Hepatocyte (in vitro differentiated cells): ENCODE data around the gene ARCN1. TPM values are rescaled to one million over a fixed set of nuclear protein-coding genes. Genes with fewer than 3 reads are reported as not detected.

ENCODE experiments used
- DNase-seq: peaks from one replicate; pipeline ENCODE4 v3.0.0-alpha.2; 2016; ENCODE audit warnings: low spot score
- H2AFZ ChIP-seq: fragments of 200-600 bp; sonication (generic); 2 replicates; pipeline ENCODE4 v1.6.0; 2016; ENCODE audit warnings: antibody characterized with exemption, mild to moderate bottlenecking
- H3K27ac ChIP-seq: fragments of 200-600 bp; sonication (generic); 2 replicates; pipeline ENCODE4 v1.5.1; 2016; ENCODE audit warnings: mild to moderate bottlenecking
- H3K27me3 ChIP-seq: fragments of 200-600 bp; sonication (generic); 2 replicates; pipeline ENCODE4 v1.6.1; 2016
- H3K36me3 ChIP-seq: fragments of 200-600 bp; sonication (generic); replicated peaks from 2 replicates; pipeline ENCODE4 v1.5.1; 2016; ENCODE audit warnings: low read depth; ENCODE audit not compliant: insufficient read depth
- H3K4me1 ChIP-seq: fragments of 200-600 bp; sonication (generic); 2 replicates; pipeline ENCODE4 v1.5.1; 2016; ENCODE audit warnings: mild to moderate bottlenecking, moderate library complexity; ENCODE audit not compliant: insufficient read depth
- H3K4me2 ChIP-seq: fragments of 200-600 bp; sonication (generic); 2 replicates; pipeline ENCODE4 v1.6.0; 2016
- H3K4me3 ChIP-seq: fragments of 200-600 bp; sonication (generic); 2 replicates; pipeline ENCODE4 v1.5.1; 2016; ENCODE audit warnings: mild to moderate bottlenecking
- H3K79me2 ChIP-seq: fragments of 200-600 bp; sonication (generic); 2 replicates; pipeline ENCODE4 v1.6.0; 2017; ENCODE audit warnings: mild to moderate bottlenecking
- H3K9me2 ChIP-seq: fragments of 200-600 bp; sonication (generic); replicated peaks from 2 replicates; pipeline ENCODE4 v1.6.0; 2017; ENCODE audit warnings: mild to moderate bottlenecking; ENCODE audit not compliant: insufficient read depth
- H3K9me3 ChIP-seq: fragments of 200-600 bp; sonication (generic); 2 replicates; pipeline ENCODE4 v1.5.1; 2016; ENCODE audit warnings: low read depth, mild to moderate bottlenecking
- H4K20me1 ChIP-seq: fragments of 200-600 bp; sonication (generic); 2 replicates; pipeline ENCODE4 v1.6.0; 2016; ENCODE audit warnings: mild to moderate bottlenecking; ENCODE audit not compliant: insufficient read depth, poor library complexity, severe bottlenecking
- CTCF ChIP-seq: fragments of 200-600 bp; sonication (generic); IDR thresholded peaks from 2 replicates; pipeline ENCODE4 v1.5.1; 2016; ENCODE audit warnings: antibody characterized with exemption, mild to moderate bottlenecking; ENCODE audit not compliant: poor library complexity
- EZH2 ChIP-seq: fragments of 200-600 bp; sonication (generic); IDR thresholded peaks from 2 replicates; pipeline ENCODE4 v1.6.1; 2016; ENCODE audit warnings: antibody characterized with exemption, mild to moderate bottlenecking, borderline replicate concordance
- EZH2phosphoT487 ChIP-seq: fragments of 200-600 bp; sonication (generic); IDR thresholded peaks from one replicate; pipeline ENCODE4 v1.6.1; 2018; ENCODE audit warnings: antibody characterized with exemption, mild to moderate bottlenecking, low read depth, moderate library complexity; ENCODE audit not compliant: unreplicated experiment, severe bottlenecking
- WGBS: methylation state at CpG from one replicate; pipeline ENCODE4 v1.1.6; 2016; ENCODE audit warnings: low lambda C conversion rate; ENCODE audit errors: missing lambda C conversion rate; 5-methylcytosine and 5-hydroxymethylcytosine counted together
- polyA plus RNA-seq: library from polyadenylated mRNA; unstranded; fragments of >200 nt; fragmentation: Nextera tagmentation; extraction: Ambion mirVana; gene quantifications from 2 replicates; pipeline ENCODE4 v1.2.1, GENCODE V29; 2016
- total RNA-seq: library from RNA; depleted of rRNA; stranded (reverse); fragments of >200 nt; gene quantifications from 2 replicates; pipeline ENCODE4 v1.2.3, GENCODE V29; 2014

The ARCN1 gene
- total and polyA plus RNA-seq, 2 experiments from 2014 or later: 166 to 190 TPM

GRCh38 chr11:118628861-118629549, 56.8 kb downstream of the ARCN1 start:
- Histone ChIP-seq H4K20me1 (no peaks in the 10 kb centered on the region), H3K79me2 (peaks cover 3% of the 10 kb centered on the region), H3K36me3 (no peaks in the 10 kb centered on the region)

DNA sequence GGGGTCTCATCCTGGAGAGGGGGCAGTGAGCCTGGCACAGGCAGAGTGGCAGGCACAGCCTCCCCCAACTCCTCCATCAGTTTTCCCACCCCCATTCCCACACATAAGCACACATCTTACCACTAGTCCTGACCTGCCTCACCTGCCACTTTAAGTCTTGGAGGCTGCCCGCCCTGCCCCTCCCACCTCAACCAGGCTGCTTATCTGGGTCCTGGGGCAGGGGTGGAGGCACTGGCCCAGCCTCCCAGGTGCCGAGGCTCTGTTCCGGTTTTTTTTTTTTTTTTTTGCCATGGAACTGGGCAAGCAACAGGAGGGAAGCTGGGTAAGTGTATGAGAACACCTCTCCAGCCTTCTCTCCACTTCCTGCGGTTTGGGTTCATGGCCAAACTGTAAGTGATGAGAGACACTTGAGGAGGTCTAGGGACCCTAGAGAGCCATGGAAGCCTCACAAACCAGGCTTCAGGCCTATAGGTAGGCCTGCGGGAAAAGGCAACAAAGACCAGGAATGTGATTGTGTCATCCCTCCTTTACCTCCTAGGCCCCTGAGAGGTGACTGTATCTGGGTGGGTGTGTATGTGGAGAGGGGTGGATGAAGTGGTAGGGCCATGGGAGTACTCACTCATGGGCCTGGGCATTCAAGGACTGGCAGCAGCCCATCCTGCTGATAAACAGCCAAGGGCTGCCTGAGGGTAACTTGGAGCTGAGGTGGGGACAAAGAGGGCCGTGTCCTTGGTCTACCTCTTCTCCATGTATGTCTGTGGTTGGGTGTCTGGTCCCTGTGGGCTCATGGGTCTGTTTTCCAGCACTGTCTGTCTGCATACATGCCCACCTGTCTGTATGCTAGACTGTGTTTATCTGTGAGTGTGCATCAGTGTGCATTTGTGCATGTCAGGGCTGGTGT, 57.8 kb downstream of the ARCN1 start:
- Histone ChIP-seq H3K9me3 (no peaks in the 10 kb centered on the region), H3K27ac (no peak overlapping the region), H3K79me2 (peaks cover 3% of the 10 kb centered on the region), H3K9me2 (no peaks in the 10 kb centered on the region), H3K4me2 (no peak overlapping the region), H3K27me3 (no peaks in the 10 kb centered on the region), H4K20me1 (no peaks in the 10 kb centered on the region), H3K4me3 (no peak overlapping the region), H2AFZ (no peak overlapping the region), H3K4me1 (peaks cover 13% of the 10 kb centered on the region), H3K36me3 (no peaks in the 10 kb centered on the region)
- TF ChIP-seq EZH2phosphoT487 (no peak), EZH2 (no peak), CTCF (no peak)
- DNase-seq: no peak
- 88% methylated on average over 6 of the region's 6 CpGs for WGBS

More at GRCh38 chr11:118628861-118629549, 56.8 kb downstream of the ARCN1 start:
- DNase-seq: no peak
- peaks cover 5% of the 10 kb centered on the region for H3K4me1 ChIP-seq
- TF ChIP-seq EZH2 (no peak), EZH2phosphoT487 (no peak), CTCF (no peak)
- no peak overlapping the region for H3K4me3 ChIP-seq
- no peaks in the 10 kb centered on the region for H3K27me3 ChIP-seq
- no peaks in the 10 kb centered on the region for H3K9me3 ChIP-seq
- no peak overlapping the region for H3K27ac ChIP-seq
- H3K4me2 ChIP-seq: no peak overlapping the region
- no peaks in the 10 kb centered on the region for H3K9me2 ChIP-seq
- H2AFZ ChIP-seq: no peak overlapping the region
- 78% methylated on average over 5 of the region's 5 CpGs for WGBS

GRCh38 chr11:118631142-118631909, 59.1 kb downstream of the ARCN1 start:
- Histone ChIP-seq H3K4me2 (no peak overlapping the region), H4K20me1 (no peaks in the 10 kb centered on the region), H2AFZ (no peak overlapping the region), H3K79me2 (peaks cover 3% of the 10 kb centered on the region), H3K4me1 (peaks cover 20% of the 10 kb centered on the region), H3K27me3 (no peaks in the 10 kb centered on the region), H3K36me3 (no peaks in the 10 kb centered on the region), H3K9me2 (no peaks in the 10 kb centered on the region), H3K4me3 (no peak overlapping the region), H3K27ac (no peak overlapping the region), H3K9me3 (no peaks in the 10 kb centered on the region)
- DNase-seq: no peak
- WGBS: 93% methylated on average over 14 of the region's 14 CpGs
- TF ChIP-seq EZH2phosphoT487: no peak
- TF ChIP-seq CTCF: no peak
- TF ChIP-seq EZH2: no peak
